ENCODE data around the gene TFF1.
A peak's percentile ranks its signal among the peaks of the same experiment; 100 is the strongest.

Gene TFF1

DNA sequence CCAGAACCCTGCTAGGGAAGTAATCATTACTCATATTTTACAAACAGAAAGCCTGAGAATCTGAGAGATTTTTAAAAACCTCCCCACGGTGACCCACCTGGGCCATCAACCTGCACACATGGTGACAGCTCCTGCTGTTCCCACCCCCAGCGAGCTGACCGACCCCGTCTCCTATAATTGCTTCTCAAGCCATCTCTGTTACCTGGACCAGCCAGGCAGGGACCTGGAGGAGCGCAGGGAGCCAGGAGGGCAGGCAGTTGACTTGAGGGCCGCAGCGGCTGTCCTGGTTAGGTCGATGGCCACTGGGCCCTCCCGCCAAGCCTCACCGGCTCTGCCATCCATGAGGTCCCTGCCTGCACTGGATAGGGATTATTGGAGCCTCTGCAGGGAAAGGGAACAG is 23.2 kb downstream of the TFF1 start:
- no peak for DNase-seq

DNA sequence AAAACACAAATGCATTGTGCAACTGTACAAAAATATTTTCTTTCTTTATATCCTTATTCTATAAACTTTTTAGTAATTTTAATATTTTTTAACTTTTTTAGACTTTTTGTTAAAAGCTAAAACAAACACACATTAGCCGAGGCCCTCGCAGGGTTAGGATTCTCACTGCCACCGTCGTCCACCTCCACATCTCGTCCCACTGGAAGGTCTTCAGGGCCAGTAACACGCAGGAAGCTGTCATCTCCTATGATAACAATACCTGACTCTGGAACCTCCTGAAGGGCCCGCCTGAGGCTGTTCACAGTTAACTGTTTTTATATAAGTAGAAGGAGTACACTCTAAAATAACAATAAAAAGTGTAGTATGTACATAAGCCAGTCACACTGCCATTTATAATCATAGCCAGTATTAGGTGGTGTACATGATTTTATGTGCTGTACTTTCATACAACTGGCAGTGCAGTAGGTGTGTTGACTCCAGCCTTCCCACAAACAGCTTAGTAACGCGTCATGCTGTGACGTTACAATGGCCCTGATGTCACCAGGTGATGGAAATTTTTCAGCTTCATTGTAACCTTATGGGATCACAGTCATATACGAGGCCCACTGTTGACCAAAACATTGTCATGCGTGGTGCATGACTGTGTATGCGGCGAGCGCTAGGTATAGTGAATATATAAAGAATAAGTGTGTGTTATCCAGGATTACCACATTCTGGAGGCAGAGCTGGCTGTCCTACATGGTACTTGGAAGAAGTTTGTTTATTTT is 24.4 kb downstream of the TFF1 start:
- DNase-seq, result no peak

DNA sequence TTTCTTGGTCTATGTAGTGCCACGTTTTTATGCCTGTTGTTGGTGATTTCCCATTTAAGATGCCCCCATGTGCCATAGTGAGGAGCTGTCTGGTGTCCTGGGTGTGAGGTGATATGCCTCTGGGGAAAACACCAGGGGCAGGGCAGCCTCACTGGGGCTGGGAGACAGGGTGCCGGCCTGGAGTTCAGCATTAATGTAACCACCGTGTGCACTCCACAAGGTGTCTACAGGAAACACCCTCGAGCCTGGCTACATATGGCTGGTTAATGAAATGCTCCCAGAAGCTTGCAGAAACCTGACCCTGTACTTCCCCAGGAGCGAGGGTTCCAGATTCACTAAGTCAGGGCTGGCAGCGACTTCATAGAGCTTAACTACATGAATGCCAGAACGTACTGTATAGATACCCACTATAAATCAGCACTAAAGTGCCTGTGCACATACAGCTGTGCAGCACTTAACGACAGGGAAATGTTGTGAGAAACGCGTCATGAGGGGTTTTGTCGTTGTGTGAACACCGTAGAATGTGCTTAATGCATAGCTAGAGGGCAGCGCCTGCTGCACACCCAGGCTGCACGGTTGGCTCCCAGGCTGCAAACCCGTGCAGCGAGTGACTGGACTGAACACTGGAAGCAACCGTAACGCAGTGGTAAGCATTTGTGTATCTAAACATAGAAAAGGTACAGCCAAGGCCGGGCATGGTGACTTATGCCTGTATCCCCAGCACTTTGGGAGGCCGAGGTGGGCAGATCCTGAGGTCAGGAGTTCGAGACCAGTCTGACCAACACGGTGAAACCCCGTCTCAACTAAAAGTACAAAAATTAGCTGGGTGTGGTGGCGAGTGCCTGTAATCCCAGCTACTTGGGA is 25.9 kb downstream of the TFF1 start:
- no peak for DNase-seq

DNA sequence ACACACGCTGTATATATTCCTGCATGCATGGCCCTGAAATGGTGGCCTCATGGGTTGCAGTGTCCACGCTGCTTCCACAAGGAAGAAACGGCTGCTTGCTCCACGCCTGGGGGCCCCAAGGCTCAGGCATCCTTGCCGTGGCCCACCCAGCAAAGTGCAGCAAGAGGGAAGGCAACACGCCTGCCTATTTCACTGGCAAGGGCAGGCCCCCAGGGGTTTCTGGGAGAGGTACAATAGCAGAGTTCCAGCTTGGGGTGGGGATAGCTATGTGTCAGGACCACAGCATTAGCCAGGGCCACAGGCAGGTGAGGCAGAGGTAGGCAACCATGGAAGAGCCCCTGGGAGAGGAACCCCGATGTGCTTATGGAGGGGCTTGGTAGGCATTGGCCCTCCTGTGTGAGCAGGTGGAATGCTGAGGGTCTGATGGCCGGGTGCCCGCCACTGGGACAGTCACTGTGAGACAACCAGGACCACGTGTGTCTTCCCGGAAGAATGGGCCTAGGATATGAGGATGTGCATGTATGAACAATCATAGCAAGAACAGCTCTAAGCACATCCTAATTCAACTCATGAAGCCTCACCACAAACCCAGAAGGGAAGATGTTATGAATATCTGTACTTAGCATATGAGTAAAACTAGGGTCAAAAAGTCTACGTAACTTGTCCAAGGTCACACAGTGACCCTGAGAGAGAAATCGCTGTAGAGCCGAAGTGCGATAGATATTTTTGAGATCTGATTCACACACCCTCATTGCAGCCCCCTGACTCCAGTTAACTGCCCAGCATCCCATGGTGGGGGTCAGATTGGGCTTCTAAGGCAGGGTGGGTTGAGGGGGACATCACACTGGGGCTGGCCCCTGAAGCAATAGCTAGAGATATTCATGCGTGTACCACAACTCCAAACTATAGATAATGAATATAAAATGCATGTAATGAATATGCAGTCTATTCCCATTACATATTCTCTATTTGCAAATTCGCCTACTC is 27.3 kb downstream of the TFF1 start:
- DNase-seq, result no peak

DNA sequence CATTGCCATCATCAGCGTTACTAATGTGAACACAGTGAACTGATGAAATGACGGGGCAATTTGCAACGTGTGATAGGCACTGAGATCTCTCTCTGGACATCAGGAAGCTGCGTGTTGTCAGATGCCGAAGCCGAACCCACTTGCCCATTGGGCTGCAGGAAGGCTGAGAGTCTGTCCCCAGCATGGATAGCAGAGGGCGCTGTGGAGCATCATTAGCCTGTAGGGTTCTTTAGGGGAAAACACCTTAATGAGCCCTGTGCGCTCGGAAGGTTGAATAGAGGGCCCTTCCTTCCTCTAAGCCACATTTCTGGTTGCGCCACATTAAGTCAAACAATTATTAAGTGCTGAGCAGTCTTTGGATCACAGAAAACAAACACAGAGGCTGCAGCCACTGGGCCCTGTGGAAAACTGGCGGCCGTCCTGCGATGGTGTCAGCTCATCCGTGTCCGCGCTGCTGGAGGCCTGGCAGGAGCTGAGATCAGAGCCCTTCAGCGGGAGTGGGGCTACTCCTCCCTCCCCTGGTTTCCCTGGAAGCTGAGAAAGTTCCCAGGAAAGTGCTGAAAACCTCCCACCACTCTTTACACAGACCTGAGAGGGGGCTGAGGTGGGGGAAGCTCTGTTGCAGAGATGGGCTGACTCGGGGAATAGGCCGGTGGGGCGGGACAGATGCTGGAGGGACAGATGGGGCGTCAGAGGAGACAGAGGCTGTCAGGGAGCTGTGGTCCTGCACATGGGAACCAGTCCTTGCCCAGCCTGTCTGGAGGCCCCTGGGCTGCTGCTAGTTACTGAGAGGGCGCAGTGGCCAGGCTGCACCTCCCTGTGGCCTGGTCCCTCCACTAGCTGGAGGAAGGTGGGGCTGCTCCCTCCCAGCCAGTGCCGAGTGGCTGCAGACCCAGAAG is 28.3 kb downstream of the TFF1 start:
- DNase-seq, result peak; percentile 79

DNA sequence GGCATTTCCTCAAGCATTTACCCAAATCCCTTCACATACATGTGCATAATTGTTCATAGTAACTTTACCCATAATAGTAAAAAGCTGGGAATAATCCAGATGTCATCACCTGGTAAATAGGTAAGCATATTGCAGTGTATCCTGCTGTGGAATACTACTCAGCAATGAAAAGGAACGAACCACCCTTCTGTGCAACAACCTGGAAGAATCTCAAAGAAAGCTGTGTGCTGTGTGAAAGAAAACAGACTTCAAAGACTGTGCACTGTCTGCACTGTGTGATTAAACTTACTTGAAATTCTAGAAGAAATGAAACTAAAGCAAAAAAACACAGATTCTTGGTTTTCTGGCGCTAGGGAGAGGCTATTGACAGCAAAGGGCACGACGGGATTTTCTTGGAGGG is 29.1 kb downstream of the TFF1 start:
- no peak for DNase-seq

DNA sequence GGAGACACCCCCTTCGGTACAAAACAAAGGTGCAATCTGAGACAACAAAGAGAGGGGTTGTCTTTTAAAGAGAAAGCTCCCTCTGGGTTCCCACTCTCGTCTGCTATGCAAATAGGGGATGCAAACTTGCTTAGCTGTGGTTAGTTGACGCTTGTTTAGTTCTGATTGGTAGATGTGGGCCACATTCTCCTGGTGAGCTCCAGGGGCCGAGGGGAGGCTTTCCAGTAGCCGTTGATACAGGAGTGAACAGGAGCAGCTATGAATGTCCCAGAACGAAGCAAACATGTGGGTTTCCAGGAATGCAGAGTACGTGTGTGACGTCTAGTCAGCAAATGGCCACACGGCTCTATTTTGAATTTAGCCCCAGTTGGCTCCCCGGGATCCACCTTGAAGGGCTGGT is 30.3 kb downstream of the TFF1 start:
- no peak for DNase-seq

DNA sequence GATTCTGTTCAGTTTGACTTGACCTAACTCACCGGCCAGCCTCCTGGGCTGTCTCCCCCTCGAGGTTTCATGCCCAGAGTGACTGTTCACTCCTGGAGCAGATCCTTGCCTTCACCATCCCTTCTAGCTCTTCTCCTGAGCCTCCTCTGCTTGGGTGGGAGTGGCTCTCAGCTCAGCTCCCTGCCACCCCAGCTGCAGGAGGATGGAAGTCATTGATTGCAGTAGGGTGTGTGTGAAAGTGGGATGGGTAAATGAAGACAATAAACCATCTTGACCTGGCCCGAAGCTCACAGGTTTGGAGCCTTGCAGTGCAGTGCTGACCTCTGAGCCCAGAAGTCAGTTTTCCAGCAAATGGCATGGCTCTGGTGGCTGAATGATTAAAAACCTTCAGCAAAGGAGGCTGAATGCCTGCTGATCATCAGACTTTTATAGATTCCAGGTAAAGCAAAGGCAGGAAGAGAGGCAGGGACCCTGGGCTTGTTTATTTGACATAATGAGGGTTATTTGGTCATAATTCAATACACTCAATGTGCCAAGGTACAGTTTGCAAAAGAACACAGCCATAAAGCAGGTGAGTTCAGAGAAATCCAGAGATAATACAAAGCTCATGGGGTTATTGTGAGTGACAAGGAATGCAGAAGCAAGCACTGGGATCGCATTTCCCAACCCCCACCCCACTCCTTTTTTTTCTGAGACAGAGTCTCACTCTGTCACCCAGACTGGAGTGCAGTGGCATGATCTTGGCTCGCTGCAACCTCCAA is 33.6 kb downstream of the TFF1 start:
- no peak for DNase-seq

DNA sequence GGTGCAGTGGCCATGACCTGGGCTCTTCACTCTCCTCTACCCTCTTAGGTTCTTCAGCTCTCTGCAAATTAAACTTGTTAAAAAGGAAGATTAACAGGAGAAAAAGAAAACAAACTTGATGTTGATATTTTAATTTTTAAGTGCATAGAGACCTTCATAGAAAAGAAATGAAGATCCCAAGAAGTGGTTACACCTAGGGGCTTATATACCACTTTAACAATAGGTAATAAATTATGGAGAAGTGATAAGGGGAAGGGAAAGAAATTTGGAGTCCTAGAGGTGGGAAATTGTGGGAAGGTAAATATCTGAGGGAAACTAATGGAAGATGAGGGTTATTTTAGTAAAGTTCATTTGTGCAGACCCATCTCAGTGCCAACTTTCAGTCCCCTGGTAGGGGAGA is 34.7 kb downstream of the TFF1 start:
- DNase-seq, result no peak

DNA sequence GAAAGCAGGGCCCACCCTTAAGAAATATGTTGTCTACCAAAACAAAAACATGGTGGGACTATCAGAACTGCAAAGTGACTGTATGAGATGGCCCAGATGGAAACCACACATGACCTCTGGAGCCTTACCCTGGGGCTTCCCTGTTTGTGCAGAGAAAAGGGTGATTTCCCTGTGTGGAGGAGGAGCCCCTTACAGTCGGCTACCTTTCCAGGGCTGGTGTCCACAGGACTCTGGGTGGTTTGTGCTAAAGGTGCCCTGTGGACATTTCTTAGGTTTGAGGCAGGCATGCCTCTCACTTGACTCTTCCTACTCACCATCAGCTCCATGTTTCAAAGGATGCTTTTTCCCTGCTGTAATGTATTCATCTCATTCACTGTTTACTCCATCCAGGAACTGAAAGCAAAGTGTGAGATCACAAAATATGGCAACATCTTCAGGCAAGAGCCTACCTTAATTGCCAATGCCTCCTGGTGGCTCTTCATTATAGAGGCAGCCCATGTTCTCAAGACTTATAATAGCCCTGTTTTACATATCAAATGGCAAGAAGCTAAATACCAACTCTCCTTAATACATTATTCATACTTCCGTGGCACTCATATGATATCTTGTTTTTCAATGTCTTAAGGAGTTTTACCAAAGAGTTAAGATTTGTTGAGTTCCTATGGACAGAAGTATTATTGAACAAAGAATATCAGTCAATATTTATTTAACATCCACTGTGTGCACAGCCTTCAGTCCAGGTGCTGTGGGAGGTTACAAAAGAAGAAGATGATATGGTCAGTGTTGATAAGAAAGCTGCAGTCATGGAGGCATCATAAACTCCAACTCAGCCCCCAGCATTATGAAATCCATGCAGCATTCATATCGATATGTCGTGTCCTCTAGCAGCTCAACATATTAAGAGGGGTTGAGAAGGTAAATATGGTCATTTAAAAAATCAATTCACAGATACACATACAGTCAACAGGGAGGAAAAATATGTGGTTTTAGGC is 35.7 kb downstream of the TFF1 start:
- DNase-seq, result no peak

DNA sequence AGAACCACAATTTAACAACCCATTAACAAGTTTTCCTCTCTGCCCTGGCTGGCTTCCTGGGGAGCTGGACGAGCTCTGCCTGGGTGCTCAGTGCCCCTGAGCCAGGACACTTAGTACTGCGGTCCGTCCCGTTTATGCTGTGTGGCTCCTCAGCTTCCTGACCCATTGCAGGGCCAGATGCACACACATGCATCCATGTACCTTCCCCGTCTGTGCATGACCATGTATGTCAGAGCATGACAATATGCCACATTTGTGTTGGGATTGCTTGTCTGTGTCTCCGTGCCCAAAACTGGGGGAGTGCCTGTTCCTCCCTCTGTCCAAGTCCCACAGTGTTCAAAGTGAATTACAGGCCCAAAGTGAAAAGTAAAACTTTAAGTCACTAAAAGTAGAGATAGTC is 41.4 kb downstream of the TFF1 start:
- DNase-seq, result no peak

DNA sequence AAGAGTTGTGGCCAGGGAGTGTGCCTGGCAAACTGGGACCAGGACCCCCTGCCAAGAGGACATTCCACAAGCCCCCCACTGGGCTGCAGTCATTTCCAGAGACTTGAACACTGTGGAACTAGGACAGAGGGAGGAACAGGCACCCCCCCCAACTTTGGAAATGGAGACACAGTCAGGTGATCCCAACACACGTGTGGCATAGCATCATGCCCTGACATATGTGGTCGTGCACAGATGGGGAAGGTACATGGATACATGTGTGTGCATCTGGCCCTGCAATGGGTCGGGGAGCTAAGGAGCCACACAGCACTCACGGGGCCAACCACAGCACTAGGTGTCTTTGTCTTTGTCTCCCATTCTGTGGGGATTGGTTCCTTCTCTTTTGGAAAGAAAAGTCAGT is 44.5 kb downstream of the TFF1 start:
- no peak for DNase-seq

DNA sequence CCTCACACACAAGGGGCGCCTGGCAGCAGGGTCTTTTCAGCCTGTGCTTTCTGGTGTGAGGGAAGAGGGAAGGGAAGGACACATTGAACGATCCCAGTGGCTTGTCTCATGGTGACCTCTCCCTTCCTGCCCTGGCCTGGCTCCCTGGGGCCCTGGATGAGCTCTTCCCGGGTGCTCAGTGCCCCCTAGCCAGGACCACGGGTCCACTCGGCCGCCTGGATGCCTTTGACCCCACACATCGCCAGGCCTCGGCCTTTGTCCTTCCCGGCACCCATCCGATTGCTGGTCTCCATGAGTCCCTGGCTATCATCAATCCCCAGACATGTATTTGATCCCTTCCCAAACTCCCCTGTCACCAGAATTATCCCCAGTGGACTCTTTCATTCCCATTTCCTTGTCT is 45.1 kb downstream of the TFF1 start:
- DNase-seq, result no peak

DNA sequence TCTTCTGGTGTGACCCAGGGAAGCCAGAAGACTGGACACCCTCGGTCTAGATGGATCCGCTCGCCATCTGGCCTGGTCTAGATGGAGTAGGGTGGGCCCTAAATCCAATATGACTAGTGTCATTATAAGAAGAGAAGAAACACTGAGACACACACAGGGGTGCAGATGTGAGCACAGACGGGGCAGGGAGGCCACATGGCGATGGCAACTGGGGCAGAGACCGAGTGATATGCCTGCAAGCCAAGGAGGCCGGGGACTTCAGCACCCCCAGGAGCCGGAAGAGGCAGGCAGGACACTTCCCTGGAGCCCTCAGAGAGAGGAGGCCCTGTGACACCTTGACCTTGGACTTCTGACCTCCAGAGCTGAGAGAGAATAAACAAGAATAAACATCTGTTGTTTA is 45.5 kb downstream of the TFF1 start:
- no peak for DNase-seq

DNA sequence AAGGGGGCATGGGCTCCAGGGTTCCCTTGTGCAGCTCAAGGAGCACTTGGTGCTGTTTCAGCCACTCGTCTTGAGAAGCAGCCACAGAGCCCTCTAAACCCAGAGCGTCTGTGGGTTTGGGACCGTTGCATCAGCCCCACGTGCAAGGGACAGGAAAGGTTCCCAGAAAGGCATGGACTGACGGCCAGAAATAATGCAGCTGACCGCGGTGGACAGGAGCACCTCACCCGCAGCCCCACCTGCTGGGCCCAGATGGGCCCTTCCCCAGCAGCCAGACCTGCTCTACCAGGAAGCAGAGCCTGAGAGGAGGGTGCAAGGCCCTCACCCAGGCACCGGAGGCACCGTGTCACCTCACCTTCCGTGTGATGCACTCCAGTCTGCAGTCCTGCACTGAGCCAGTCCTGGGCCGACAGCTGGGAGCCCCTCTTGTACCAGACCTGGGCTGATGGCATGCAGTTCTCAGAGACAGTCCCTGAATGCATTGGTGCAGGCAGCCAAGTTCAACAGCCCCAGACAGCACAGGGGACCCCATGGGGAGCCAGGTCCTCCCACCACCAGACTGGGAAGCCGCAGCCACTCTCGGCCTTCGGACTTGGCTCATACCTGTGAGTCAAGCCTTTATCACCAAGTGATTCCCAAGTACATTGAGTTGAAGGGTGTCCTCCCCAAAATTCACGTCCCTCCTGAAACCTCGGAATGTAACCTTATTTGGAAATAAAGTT is 46.3 kb downstream of the TFF1 start:
- DNase-seq, result no peak

DNA sequence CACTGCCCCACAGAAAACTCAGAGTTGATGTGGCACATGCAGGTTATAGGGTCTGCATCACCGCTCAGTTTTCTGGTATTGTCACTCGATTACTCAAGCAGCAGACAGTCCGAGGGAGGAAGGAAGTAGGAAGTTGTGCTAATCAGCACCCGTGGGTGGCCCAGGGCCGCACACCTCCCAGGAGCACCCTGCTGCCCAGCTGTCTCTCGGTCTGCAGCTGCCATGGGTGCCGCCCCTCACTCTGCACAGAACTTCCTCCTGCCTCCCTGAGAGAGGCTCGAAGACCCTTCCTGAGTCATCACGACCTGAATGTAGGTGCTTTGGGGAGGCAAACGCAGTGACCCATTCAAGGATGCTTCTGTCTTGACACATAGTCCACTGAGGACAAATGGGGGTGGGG is 47.0 kb downstream of the TFF1 start:
- DNase-seq, result no peak

DNA sequence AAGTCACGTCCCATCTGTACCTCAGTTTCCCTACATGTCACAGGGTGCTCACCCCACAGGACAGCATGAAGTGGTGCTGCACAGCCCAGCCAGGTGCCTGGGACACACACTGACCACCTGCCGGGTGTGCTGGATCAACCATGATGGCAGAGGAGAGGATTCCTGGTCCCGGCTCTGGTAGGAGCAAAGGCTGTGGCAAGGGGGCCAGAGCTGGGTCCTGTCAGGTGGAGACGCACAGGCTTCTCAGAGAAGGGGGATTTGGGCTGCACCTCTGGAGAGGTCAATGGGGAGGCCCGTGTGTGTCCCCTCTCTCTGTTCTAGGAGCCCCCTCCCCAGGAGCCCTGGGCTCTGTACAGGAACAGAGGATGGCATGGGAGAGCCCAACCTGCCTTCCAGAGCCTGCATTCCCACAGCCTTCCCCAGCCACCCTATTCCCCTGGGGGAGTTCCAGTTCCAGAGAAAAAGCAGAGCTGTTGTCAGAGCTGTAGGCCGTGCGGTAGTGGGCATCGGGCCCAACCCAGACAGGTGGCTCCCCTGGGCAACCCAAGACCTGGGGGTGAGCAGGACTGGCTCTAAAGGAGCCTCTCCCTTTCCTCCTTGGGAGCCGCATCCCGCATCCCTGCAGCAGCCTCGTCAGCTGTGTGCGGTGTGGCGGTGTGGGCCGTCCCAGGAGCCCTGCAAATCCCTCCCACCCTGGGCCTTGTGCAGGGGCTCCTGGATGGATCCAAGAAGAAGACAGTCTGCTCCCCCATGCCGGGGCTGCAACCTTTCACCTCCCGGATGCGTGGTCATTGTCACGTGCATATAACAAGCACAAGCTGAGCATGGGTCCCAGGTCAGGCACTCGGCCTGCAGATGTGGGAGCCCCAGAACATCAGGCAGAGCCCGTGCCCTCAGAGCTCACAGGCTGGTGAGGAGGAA is 48.2 kb downstream of the TFF1 start:
- no peak for DNase-seq

DNA sequence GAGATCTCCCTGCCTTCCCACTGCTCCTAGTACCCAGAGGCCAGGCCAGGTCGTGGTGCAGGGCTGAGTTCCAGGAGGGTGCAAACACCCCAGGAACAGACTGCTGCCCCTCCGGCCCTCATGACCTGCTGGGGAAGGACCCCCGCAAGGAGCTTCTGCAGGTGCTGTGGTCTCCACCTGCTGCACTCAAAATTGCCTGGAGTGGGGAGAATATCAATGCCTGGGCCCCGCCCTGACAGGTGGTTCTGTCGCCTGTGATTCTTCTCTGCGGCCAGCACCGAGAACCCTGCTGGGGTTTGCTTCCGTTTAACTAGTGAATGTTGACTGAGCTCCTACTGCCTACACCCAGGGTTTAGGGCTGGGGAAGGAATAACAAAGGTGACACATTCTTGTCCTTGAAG is 49.0 kb downstream of the TFF1 start:
- no peak for DNase-seq

Measured in right kidney (tissue), 1 donor.